Limb (tissue), 2 donors: ENCODE measurements around the gene DIPK1A.

Experiments
- DNase-seq, 2 donors: peaks; one replicate each; pipeline ENCODE4 v3.0.0-alpha.2; 2016; ENCODE audit errors: extremely low spot score in 2 of 2

The DIPK1A gene

DNA sequence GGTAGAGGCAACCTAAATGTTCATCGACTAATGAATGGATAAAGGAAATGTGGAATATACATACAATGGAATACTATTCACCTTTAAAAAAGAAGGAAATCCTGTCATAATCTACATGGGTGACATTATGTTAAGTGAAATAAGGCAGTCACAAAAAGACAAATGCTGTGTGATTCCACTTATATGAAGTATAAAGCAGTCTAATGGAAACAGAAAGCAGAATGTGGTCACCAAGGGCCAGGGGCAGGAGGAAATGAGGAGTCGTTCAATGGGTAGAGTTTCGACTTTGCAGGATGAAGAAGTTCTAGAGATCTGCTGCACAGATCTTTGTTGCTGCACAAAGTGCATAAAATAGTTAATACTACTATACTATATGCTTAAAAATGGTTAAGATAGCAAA, 7.8 kb downstream of the DIPK1A start:
- no peak for DNase-seq

DNA sequence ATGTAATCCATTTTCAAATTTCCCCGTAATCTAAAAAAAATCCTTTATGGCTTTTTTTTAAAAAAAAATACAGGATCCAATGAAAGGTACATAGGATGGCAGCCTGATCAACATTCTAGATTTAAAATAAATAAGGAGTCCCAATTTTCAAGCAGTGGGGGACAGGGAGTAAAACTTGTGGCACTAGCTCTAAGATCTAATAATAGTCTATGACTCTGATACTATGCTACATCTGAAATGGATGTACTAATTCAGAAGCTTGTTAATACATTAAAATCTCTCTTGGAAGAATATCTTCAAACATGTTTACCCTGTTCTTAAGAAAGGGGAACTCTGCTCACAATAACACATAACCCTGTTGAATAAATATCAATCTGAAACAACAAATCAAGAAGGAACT, 8.5 kb downstream of the DIPK1A start:
- no peak for DNase-seq

DNA sequence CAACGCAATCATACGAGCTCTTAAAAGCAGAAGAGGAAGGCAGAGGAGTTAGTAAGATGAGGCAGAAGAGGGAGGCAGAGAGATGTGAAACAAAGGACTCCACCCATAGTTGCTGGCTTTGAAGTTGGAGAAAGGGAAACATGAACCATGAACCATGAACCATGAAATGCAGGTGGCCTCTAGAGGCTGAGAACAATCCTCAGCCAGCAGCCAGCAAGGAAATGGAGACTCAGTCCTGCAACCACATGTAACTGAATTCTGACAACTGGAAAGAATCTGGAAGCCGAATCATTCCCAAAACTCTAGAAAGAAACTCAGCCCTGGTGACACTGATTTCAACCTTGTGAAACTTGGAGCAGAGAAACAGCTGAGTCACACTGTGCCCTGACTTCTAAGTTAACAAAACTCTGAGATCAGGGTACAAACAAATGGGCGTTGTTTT, 10.1 kb downstream of the DIPK1A start:
- DNase-seq, result no peak

DNA sequence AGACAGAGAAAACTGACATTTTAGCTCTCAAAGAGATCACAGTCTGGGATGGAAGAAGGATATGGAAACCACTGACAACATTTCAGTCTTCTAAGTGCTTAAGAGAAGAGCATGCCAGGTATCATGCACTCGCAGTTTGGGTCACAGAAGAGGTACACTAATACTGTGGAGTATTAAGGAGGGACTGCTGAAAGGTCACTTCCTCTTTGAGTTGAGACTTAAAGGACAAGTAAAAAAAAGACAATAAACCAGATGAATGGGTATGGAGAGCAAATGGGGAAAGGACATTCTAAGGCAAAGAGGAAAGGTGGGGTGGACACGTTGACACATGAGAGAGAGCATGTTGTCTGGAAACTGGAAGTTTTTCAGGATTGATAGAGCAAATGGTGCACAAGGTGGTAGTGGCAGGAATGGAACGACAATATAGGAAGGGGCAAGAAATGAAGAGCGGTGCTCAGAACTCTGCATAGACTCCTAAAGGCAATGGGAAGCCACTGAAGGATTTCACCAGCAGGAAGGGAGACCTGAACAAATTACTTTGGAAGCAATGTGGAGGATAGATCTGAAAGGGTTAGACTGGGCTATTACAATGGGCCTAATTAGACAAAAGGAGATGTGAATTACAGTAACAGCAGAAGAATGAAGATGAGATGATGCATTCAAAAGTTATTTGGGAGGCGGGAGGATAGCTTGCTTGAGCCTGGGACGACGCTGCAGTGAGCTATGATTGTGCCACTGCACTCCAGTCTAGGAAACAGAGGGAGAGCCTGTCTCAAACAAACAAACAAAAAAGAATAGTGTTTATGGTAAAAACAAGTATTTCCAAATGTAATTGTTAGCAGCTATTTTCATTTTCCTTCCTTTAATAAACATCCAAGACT, 11.1 kb downstream of the DIPK1A start:
- DNase-seq, result no peak

DNA sequence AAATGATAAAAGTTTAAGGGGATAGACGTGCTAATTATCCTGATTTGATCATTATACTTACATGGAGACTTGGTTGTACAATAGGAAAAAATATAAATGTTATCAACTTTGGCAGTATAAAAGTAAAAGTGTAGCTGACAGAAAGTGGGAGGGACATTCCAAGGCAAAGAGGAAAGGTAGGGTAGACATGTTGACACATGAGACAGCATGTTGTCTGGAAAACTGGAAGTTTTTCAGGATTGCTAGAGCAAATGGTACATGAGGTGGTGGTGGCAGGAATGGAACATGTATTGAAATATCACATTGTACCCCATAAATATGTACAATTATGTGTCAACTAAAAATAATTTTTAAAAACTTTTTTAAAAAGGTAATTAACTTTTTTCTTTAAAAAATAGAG, 13.2 kb downstream of the DIPK1A start:
- no peak for DNase-seq

DNA sequence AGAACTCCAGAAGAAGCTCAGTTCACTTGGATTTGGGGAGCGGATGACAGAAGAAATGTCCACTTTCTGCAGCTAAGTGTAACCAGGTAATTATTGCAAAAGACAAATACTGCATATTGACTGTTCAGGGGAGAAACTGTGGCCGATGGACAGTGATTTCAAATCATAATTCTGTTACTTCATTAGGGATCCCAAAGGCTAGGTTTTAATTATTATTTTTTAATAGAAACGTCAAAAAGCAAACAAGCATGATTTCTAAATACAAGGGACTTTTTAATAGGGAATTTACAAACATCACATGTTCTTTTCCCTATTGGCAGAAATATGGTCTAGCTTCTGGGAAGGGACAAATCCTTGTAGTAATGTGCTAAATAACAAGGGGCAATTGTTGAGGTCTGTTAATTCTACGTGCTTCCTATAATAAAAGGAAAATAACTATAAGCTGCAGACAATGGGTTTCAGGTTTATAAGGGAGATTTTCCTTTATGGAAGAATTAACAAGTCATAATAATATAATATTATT, 15.5 kb downstream of the DIPK1A start:
- DNase-seq, result no peak

DNA sequence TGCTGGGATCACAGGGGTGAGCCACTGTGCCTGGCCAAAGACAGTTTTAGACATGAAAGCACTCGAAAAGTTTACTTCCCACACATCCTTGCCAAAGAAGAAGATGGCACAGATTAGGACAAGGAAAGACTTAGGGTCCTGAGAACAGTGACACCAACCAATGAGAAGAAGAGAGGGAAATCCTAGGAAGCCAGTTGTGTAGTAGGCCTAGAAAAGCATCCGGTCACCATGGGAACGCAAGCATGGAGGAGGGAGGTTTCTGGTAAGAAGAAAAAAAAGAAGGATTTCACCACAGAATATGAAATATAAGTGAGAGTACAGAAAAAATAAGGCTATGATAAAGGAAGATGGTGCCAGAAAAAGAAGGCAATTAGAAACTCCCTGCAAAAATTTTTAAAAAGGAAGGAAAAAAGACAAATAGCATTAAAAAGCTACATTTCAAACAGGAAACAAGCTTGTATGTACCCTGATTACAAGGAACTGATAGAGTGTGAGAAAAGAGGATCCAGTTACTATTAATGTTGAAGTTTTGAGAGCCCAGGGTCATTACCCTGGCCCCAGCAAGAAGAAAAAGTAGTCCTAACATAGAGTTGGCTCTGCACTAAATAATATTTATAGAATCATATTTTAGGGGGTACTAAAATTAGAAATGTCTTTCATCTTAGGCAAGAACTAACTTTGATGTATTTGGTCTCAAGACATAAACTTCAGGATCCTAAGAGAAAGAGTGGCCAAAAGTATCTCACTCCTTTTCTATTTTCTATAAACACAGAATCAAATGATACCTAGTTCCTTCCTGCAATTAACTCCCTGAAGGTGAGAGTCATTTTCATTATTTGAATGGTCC, 16.1 kb downstream of the DIPK1A start:
- DNase-seq, result no peak

DNA sequence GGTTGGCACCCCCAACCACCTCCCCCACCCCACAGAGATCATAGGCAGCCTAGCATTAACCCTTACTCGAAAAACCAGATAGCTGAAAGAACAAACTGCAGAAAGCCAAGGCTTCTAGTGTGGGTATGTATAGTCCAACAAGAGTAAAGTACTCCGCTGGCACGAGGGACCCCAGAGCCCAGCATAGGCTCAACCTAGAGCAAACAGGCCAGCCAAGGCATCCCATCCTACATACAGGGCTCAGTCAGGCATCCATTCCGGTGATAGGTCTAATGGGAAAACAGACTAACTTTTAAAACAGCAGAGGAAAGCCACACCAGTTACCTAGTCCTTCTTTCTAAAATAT, 17.8 kb downstream of the DIPK1A start:
- DNase-seq, result no peak

DNA sequence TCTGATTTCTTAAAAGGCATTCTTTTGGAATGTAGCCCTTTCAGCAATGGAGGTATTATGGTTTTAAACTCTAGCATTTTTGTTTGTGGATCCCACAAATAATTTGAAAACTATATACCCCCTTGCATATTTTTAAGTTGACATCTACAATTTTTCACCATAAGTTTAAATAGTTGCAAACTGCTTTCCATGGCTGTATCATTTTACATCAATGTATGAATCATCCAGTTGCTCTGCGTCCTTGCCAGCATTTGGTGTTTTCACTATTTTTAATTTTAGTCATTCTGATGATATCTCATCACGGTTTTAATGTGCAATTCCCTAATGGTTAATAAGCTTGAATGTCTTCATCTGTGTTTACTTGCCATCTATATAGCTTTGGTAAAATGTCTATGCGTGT, 20.7 kb downstream of the DIPK1A start:
- DNase-seq, result no peak

DNA sequence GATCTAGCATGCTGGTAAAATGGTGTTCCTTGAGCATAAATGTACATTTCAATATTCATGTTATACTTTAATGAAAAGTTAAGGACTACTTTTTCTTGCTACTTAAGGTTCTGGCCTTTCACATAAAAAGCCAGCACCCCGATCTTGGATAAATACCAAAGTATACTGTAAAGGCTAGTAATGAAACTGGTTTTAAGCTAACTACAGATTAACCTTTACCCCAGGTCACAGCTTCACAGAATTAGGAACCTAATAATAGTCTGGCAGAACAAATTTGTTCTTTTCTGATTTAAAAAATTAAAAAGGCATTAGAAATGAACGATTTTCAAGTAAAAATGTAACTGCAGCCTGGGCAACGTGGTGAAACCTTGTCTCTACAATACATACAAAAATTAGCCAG, 23.5 kb downstream of the DIPK1A start:
- no peak for DNase-seq

DNA sequence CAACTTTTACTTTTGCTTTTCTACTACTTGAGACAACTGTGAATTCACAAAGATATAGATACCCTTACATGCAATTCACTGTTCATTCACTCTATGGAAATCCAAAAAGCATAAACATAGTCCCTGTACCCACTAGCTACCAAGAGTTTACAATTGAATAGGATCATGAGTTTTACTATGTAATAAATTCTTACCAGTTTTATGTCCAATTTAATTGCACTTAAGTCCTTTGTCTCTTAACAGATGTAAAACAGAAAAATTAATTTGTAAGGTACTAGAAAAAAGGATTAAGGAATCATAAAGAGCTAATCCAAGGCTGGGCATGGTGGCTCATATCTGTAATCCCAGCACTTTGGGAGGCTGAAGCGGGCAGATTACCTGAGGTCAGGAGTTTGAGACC, 24.4 kb downstream of the DIPK1A start:
- no peak for DNase-seq

DNA sequence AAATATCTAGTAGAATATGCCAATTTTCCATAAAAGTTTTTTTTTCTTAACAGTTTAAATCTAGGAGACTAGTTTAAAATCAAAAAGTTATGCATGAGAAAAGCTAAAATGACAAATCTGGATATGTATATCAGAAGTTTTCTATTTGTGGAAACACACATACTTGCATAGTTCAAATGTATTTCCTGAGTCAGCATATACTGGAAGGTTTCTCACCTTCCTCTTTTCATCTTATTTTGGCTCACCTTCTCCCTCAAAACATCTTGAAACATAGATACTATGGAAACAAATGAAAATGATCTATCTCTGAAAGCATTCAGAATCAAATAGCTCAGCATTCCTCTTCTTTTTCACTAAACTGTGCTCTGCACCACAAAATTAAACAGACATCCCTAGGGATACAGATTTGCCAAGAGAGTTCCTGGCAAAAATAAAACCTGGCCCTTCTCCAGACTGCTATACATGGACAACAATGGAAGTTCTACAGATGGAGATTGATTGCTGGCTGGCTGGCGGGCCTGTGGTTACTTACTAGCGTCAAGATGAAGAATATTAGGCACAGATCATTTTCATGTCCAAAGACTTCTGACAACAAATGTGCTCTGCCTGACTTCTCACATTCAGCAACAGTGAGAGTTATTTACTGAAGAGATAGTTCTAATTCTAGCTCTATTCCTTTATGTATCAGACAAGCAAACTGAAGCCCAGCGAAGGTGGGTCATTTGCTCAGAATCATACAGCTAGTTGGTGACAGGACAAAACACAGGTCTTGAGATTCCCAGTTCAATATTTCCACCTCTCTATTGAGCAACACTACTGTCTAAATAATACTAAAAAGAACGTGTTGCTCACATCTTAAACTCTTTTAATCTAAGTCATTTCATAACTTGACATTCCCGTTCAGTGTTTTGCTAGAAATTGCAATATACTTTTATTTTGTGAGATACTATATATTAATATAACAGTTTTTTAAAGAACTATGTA, 26.6 kb downstream of the DIPK1A start:
- peak; percentile 55 to 57 for DNase-seq

DNA sequence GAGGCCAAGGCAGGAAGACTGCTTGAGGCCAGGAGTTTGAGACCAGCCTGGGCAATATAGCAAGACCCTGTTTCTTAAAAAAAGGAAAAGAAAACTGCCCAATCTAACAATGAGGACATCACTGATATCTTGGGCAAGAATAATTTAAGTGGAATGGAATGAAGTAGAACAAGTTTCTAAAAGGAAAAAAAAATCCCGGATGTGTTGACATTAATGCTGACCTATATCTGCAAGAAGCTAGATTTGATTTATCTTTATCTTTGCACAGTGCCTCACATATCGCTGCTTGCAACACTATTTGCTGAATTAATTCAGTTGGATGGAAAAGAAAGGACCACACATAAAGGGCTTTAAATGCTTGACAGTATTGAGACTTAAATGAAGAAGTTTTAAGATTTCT, 27.8 kb downstream of the DIPK1A start:
- DNase-seq, result no peak

DNA sequence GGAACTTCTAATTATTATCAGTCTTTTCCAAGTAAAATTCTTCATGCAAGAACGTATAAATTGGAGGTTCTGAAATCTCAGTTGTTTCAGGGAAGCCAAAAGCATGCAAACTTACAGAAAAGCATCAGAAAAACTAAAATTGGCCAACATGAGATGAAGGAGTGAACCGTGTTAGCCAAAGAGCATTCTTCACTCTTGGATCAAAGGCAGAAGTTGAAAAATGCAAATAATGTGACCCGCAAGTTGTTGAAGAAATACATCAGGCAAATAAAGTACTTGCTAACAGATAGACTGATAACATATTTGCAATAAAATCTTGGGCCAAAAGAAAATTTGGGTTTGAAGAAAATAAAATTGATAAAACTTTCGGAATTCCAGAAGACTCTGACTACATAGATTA, 29.6 kb downstream of the DIPK1A start:
- no peak for DNase-seq

DNA sequence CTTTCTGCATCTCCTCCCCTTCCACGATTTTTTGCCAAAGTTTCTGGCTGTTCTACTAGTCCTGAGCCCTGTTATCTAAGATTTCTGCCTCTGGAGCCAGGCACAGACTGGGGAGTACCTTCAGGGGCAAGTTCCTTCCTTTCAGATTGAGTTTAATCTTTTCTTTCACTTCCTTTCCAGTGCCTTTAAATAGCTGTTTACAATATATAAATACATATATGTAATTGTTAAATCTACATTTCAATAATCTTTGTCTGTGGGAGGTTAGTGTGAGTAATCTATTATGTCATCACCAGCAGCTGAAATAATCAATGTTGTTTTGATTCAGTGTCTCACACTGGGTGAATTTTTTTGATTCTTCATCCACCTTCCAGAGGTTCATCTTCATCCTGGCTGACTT, 31.8 kb downstream of the DIPK1A start:
- no peak for DNase-seq

DNA sequence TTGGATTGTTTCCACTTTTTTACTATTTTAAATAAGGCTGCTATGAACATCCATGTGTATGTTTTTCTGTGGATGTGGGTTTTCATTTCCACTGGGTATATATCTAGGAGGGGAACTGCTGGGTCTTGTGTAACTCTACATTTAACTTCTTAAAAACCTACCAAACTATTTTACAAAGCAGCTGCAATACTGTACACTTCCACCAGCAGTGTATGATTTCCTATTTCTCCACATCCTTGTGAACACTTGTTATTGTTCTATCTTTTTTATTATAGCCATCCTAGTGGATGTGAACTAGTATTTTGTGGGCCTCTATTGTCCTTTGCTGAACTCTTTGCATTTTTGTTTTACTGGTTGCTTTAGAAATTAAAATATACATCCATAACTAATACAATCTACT, 33.4 kb downstream of the DIPK1A start:
- no peak for DNase-seq

DNA sequence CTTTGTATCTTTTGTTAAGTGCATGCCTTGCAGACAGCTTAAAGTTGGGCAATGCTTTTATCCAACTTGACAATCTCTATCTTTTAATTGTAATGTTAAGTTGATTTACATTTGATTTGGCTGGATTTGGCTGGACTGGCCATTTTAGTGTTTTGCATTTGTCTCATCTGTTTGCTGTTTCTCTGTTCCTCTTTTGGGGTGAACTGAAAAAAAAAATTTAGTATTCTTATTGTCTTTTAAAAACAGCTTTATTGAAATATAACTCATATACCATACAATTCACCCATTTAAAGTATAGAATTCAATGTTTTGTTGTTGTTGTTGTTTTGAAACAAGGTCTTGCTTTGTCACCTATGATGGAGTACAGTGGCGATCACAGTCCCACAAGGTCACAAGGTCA, 34.4 kb downstream of the DIPK1A start:
- no peak for DNase-seq

DNA sequence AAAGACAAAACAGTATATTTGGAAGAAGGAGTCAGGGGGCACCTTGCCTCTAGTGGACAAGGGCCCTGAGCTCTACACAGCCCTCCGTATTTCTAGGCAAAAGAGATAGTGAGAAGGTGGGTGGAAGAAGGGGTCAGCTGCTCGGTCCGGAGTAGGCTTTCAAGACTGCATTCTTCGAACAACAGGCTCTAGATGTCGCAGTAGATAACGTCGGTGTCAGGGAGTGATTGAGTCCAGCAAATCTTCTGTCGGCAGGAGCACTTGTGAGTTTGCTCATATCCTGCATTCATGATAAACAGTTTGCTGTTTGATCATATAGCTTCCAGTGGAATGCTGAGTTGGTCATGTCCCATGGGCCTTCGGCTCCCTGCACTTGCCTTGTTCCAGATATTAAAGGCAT, 36.8 kb downstream of the DIPK1A start:
- no peak for DNase-seq

DNA sequence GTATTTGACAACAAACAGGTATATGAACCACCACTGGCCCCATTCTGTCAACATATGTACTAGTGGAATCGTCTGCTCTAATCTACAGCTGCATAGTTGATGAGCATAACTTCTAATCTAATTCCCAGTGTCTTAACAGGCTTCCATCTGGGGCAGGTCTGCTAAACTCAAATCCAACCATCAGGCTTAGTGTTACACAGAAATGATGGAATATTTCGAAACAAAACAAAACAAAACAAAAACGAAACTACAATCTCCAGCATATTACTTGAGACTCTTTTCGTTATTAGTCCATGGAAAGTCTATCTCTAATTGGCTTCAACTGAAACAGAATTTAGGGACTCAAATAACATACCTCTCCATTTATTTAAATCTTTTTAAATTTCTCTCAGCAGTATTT, 37.6 kb downstream of the DIPK1A start:
- DNase-seq, result no peak

DNA sequence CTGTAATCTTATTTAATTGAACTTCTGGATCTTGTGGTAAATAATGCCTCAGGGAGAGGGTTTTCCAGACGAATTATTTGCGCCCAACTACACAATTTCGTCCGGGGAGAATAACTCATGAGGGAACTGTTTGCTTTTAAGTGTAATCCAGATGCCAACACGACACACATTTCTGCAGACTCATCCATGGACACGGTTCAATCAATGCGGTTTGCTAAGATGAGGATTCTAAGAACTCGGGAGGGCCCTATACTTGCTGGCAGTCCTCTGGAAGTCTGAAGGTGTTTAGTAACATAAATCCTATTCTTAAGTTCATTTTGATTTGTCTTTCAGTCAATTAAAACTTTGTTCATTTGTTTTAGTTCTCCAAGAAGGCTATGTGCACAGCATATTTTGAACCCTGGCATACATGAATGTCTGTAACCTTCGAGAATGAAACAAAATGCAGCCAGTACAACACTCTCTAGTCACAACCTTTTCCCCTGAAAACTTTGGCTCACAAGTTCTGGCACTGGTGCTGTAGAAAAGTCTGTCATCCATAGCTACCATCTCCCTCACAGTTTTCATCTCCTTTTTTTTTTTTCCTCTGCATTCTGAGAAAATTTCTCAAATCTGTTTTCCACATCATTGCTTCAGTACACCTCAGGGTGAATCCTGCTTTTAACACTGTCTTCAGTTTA, 38.8 kb downstream of the DIPK1A start:
- no peak for DNase-seq
